NCI-H774 (cell line): ENCODE measurements around the gene ABTB2.

ENCODE experiments used
- DNase-seq: peaks from one replicate; lab custom pipeline; 2025; lab: John Stamatoyannopoulos, UW

The ABTB2 gene

DNA sequence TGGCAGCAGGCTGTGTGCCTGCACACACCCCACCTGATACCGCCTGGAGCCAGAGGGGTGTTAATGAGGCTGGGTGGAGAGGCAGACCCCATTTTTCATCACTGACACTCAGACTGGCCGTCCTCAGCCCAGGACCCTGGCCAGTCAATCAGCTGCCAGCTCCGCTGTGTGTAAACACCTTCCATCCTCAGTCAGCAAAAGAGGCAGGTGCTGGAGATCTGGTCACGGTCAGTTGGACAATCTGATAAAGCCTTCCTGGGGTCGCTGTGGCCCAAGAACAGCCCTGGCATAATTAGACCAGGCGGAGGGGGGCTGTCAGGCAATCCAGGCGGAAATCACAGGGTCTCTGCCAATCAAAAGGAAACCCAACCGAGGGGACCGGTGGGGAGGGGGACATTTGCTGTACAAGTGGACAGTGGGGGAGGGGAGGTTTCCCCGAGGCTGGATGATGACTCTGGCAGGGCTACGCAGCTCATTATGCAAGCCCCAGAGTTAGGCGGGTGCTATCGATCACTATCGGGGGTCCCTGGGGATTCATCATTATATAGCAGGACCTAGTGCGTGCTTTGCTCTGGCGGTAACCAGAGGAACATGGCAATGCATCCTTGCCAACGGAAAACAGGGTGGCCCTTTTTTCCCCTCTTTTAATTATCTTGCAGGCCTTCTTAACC, 72.9 kb downstream of the ABTB2 start:
- DNase-seq: peak; percentile 75

DNA sequence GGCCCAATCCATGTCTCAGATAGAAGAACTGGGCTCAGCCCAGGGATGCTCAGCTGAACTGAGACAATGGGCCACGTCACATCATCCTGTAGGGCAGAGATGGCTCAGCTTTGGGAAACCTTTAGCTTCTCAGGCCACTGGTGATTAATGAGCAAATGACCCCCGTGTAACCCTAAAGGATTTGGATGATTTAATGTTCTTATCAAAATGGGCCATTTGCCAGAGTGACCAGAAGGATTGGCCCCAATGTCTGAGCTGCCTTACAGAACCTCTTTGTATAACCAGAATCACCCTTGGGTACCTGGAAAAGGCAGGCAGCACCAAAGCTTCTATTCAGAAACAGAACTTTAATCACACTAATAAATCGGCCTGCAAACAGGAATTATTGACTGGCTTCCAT, 73.7 kb downstream of the ABTB2 start:
- no peak for DNase-seq

DNA sequence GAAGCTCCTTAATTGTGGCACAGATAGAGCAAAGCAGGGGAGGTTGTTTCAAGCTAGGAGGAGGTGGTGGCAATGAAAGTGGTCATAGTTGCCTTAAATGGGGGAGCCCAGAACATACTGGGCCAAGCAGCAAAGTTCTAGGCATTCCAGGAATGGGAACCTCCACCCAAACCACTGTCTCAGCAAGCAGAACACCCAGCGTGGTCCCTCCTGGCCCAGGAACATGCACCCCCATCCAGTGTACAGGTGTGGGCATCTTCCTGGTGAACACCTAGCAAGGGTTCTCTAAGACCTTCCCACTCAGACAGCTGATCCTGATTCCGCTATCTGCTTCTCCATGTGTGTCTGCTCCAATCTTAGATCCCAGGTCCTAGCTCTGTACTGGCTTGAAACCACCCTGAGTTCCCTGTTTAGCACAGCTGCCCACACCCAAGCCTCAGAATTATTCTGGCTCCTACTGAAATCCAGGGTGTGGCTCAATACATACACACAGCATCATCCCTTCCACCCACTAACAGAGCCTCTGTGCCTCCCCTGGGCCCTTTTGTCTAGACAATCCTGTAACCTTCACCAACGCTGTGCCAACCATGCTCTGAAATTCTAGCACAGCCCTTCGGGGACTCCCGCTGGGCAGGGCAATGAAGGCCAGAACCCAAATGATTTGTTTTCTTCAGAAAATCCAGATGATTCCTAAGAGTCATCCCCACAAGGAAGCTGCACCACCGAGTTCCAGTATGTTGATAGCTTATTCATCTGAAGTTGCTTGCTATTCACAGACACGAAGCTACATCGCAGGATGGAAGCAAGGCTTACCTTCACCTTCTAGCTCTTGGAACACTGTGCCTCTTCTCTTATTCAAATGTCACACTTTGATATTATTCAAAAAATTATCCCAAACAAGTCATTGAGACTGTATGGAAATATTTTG, 76.6 kb downstream of the ABTB2 start:
- DNase-seq: no peak

DNA sequence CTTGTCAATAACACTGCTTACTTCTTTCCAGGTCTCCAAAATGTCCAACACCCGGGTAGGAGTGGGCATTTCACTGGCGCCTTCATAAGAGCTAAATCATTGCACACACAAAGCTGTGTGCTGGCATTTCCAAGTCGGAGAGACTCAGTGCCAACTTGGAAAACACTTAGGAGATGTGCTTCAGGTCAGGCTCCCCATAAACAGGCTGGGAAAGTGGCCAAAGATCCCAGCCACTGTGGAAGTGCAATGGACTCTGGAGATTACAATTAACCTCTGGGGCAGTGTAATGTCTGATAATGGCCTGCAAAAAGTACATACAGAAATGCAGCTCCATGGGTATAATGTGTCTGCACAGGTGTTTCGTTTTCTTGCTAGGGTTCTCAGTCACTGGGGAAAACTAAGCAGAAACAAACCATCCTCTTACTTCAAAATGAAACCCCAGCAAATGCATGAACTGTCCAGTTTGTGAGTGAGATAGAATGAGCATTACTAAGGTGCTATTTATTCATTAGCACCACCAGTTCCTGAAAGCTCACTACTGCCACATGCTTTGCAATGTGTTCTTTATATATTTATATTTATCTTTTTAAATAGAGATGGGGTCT, 79.0 kb downstream of the ABTB2 start:
- DNase-seq: no peak

DNA sequence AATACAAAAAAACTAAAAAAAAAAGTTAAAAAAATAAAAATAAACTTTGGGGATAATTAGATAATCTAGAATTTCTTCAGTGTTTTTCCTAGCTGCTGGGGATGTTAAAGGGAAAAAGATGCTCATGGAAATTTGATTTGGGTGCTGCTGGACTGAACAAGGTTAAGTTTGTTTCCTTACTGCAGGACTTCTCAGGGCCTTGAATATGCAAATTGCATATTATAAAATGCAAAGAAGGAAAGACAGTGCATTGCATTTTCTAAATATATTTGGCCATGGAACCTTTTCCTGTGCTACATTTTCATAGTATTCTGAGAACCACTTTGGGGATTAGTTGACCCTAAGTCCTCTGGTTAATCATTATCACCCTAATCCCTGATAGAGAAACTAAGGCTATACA, 79.6 kb downstream of the ABTB2 start:
- DNase-seq: no peak

DNA sequence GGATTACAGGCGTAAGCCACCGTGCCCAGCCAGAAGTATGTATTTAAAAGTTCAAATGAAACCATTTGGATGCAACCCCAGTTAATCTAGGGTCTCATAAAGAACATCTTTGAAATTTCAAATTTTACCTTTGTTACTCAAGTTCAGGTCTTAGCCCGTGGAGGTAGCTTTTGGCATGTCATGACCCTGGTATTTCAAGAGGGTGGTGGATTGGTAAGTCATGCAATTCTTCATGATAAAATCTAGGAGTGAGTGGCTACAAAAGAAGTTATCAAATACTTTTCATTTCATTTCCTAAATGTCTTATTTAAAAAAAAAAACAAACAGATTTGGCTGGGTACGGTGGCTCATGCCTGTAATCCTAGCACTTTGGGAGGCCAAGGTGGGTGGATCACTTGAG, 80.6 kb downstream of the ABTB2 start:
- no peak for DNase-seq

DNA sequence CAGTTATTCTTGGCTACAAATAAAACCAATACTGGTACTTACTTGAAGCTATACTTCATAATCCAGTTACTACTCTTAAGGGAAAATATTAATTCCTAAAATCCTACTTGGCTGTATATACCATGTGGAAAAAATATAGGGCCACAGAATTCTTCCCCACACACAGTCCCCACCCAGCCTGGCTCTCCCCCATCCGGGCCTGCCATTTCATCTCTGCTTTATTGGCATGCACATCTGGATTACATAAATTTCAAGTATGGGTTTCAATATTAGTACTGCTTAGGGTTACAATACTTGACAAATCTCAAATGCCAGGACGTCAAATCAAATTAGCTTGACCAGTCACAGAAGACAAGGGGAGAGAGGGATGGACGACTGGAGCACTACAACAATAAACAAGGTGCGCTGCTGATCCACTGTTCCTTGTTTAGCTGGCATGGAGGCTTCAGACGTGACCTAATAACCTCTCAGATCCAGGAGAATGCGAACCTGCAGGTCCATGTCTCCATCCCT, 81.4 kb downstream of the ABTB2 start:
- DNase-seq: no peak

DNA sequence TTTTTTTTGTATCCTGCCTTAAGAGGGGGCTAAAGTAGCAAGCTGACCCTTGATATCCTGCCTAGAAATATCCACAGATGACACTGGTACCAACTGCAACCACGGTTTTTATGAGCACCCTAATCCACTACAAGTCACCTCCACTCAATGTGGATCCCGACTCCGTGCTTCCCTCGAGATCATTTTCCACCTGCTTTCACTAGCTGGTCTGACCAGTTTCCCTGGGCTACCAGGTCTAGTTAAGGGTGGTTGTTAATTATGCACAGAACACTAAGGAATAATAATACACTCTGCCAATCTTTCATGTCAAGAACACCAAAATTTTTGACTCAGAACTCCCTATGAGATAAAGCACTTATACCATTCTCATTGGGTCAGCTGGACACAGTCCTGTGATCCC, 82.3 kb downstream of the ABTB2 start:
- no peak for DNase-seq

DNA sequence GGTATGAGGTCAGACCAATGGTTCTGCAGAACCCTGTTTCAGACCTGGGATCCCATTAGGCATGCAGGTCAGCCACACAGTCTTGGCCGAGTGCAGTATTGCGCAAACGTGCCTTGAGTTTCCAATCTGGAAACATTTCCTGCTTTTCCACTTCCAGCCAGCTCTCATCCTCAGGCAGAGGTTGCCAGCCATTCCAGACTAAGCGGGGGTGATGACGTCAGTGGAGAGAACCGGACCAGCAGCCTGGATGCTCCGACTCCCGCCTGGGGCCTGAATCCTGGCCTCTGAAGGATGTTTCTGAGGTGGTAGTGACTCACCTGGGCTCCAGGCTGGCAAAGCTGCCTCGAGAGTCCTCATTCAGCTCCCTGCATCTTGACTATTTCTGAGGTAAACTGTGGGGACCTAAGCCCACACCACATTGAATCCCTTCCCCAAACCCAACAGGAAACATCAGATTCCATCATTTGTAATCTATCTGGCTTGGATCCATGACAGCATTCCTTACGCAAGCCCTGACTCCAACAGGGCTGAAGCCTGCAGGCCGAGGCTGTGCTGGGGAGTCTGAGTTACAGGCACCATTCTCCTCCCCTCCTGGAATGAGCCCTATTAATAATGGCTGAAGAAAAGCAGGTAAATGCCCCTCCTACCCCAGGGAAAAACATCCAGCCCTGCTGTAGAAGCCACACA, 83.0 kb downstream of the ABTB2 start:
- no peak for DNase-seq

DNA sequence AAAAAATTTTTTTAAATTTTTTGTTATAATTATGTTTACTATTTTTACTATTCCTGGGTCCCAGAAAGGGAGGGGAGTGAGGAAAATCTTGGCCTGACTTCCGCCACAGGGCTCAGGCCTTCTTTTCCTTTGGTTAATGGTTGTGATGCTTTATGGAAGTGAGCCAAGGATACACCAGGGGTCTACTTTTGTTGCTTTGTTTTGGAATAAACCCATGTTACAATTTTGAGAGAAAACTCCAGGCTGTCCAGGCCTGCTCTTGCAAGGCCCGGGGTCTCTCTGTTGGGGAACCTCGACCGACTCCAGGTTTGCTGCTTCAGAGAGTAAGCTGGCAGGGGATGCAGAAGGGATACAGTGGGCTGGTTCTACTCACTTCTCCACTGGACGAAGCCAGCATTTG, 84.7 kb downstream of the ABTB2 start:
- DNase-seq: no peak

DNA sequence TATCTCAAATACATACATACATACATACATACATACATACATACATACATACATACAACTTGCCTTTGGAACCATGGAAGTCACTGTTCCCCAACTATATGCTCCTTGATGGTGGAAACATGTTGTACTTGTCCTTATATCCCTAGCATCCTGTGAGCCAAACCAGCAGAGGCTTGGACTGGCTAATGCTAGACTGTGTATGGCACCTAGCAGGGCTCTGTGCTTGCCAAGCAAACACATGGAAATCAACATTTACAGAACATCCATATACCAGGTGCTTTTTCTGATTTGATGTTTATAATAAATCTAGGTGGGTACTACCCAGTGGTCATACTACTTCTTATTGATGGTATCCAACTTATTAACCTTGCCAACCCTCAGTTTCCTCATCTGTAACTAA, 86.1 kb downstream of the ABTB2 start:
- DNase-seq: no peak

DNA sequence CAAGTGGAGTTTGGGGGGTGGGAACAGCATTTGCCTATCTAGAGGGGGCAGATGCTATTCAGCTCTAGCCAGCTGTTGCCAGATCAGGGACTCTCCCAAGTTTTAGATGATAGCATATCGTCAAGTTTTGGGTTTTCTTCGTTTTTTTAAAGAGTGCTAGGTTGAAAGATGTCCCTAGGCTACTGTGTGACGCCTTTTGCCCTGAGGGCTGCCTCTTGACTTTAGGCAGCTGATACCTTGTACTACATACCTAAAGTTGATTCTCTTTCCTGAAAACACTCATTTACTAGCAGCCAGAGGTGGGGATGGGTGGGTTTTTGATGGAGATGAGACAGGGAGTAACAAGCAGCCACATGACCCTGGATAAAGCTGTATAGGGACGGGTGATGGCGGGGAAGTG, 87.1 kb downstream of the ABTB2 start:
- no peak for DNase-seq

DNA sequence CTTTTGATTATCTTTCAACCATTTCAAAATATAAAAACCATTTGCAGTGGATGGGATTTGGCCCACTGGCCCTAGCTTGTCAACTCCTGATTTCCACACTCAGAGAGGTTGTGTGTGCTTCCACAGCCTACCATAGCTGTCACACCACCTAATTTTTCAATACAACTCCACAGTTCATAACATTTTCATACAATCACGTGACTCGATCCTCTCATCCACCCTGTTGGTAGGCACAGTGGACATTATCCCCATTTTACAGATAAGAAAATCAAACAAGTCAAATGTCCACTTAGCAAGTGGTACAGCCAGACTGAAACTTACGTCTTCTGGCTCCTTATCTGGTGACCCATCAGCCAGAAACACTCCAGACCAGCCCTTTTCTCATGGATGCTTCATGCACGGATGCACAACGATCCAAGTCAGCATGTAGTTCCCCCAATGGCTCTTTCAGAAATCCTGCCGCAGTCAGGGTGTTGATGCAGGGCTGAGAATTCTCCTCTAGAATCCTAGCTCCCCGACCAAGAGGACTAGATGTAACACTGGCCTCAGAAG, 88.0 kb downstream of the ABTB2 start:
- no peak for DNase-seq

DNA sequence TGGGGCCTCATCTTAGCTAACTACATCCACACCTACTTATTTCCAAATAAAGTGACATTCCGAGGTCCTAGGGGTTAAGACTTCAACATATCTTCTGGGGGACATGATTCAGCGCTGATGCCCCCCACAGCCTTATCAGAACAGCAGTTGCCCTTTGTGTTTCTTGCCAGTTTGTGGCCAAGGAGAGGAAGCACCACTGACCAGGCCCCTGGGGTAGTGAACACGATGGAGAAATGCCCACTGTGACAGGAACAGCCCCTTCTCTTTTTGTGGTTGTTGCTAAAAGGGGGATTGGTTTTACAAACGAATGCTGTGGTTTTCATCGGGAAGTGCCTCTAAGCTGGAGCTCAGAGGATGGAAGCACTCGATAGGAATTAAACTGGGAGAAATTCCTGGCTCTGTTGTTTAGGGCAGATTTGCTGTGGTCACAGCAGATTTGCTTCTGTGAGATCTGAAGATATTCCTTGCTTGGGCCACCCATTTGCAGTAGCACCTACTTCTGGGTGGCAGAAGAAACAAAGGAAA, 88.8 kb downstream of the ABTB2 start:
- no peak for DNase-seq

DNA sequence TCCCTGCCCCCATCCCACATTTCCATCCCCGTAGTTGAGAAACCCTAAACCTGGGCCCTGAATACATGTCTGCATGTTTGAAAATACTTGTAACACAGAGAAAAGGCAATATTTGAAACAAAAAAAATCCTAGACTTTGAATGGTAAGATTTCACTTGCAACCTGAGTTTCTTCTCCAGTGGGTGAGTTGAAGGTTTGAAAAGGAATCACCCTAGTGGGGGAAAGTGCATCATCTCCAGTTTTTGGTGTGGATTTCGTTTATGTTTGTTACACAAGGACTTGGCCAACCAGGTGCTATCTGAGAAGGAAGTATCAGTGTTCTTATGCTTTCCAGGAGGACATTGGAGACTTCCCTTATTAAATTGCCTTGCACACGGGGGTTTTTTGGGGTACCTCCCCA, 90.4 kb downstream of the ABTB2 start:
- DNase-seq: no peak

DNA sequence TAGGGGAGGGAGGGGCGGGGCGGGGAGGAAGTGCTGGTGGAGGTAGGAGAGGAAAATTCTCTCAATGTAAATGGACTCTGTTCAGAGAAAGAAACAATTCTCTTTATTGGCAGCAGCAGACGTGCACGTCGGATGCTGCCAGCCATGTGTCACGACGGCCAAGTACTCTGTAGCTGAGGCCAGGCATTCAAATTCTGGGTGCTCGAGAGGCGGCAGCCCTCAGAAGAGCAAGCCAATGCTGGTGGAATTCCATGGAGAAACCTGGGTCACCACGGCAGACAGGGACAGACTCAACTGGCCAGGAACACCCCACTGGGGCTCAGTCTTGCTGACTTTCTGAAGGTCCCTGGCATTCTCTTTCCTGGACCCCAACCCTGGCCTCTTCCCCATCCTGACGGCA, 90.8 kb downstream of the ABTB2 start:
- no peak for DNase-seq

DNA sequence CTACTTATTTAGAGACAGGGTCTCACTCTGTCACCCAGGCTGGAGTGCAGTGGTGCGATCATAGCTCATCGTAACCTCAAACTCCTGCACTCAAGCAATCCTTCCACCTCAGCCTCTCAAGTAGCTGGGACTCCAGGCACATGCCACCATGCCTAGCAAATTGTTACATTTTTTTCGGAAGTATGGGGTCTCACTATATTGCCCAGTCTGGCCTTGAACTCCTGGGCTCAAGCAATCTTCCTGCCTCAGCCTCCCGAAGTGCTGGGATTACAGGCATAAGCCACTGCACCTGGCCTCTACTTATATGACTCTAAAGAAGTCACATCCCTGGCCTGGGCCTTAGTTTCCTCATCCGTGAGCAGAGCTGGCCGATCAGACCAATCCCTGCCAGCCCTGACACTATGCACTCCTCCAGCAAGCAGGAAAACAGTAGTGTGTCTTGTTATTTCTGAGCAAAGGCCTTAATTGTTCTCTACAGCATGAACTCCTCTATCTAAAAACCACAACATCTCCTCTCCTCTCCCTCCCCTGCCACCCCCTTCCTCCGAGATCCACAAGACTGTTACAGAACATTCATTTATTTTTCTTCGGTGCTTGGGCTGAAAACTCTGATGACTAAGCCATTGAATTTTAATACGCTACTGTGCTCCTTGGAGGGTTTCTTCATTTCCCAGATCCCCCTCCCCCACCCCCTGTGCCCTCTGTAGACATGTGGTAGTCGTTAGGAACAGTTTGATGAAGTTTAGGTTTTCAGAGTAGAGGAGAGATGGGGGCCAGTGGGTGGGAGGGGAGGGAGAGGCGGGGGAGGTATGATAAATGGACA, 91.5 kb downstream of the ABTB2 start:
- no peak for DNase-seq

DNA sequence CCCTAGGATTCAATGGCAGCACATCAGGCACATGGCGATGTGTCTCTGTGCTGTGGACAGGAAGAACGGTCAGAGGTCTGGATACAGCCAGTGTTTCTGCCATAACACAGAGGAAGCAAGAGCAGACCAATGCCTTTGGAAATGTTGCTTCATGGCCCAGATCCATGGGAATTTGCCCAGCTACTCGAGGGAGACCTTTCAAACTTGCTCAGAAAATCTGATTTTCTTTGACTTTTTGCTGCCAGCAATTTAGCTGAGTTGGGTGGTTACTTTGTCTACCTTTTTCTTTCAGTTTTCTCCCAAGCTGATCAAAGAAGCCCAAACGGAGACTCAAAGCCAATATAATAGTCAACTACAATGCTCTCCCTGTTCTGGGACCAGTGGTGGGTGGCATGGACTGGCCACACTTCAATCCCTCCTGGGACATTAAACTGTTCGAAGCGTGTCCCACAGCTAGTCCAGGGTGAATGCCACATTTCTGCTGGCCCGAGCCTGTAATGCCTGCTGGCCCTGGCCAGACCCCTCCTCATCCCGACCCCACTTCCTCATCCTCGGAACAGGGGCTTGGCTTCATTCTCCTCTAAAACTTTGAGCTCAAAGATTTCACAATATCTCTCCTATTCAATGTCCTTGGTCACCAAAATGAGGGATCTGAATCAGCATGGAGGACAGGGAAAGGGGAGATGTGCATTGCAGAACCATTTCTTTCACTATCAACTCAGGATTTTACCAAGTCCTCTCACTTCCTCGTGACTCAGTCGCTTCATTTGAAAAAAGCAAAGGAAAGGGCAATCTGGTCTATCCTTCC, 93.3 kb downstream of the ABTB2 start:
- DNase-seq: no peak

DNA sequence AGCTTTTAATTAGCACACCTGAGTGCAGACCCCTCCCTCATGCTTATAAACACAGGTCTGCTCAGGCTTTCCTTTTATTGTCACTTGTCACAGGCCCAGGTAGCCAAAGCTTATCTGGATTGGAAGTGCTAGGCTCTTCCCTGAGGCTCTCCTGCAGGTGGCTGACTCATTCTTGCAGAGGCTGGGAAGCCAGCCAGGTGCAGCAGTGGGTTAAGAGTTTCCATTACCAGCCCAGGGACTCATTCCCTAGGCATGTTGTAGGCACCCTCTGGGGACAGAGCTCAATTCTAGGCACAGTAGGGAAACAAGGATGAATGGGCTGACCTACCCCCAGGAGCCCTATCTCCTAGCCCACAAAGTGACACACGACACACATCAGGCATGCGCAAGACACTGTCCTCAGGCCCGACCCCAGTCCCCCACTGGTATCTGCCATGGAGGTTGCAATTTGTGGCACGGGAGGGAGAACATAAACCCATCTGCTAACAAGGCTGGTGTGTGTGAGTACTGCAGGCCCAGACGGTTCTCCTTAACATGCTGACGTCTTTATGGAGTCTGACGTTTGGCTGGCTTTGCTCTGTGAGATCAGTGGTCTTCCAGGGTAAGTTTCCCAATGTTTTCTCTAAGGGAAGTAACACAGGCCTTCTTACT, 94.2 kb downstream of the ABTB2 start:
- peak; percentile 62 for DNase-seq
